Raji (cell line): Measurements from ENCODE around the gene CYLD.

ENCODE experiments used
- POLR2A ChIP-seq: IDR thresholded peaks from 2 replicates; pipeline ENCODE4 v1.6.1; 2011; ENCODE audit warnings: low read depth, low read length, control low read depth; ENCODE audit not compliant: insufficient read depth

CYLD gene

GRCh38 chr16:50743581-50744225, 1.8 kb downstream of the CYLD start:
- no peak for TF ChIP-seq POLR2A

- no peak for TF ChIP-seq POLR2A
Measured at GRCh38 chr16:50744881-50745280, 3.0 kb downstream of the CYLD start.

GRCh38 chr16:50745940-50746339, 4.1 kb downstream of the CYLD start:
- no peak for TF ChIP-seq POLR2A

GRCh38 chr16:50747207-50747956, 5.5 kb downstream of the CYLD start:
- TF ChIP-seq POLR2A, result no peak

GRCh38 chr16:50751528-50751927, 9.6 kb downstream of the CYLD start:
- TF ChIP-seq POLR2A, result no peak

- no peak for TF ChIP-seq POLR2A
Measured at GRCh38 chr16:50752471-50753235, 10.8 kb downstream of the CYLD start.

GRCh38 chr16:50756473-50756872, 14.6 kb downstream of the CYLD start:
- TF ChIP-seq POLR2A, result no peak

GRCh38 chr16:50761267-50761666, 19.4 kb downstream of the CYLD start:
- TF ChIP-seq POLR2A, result no peak

- no peak for TF ChIP-seq POLR2A
Measured at GRCh38 chr16:50762241-50762640, 20.4 kb downstream of the CYLD start.

GRCh38 chr16:50763211-50763610, 21.3 kb downstream of the CYLD start:
- no peak for TF ChIP-seq POLR2A

- TF ChIP-seq POLR2A, result no peak
Measured at GRCh38 chr16:50765260-50765659, 23.4 kb downstream of the CYLD start.

GRCh38 chr16:50765861-50766260, 24.0 kb downstream of the CYLD start:
- TF ChIP-seq POLR2A, result no peak

GRCh38 chr16:50767197-50767596, 25.3 kb downstream of the CYLD start:
- TF ChIP-seq POLR2A, result no peak

- no peak for TF ChIP-seq POLR2A
Measured at GRCh38 chr16:50771366-50771765, 29.5 kb downstream of the CYLD start.

GRCh38 chr16:50774405-50774804, 32.5 kb downstream of the CYLD start:
- TF ChIP-seq POLR2A, result no peak

GRCh38 chr16:50774960-50775359, 33.1 kb downstream of the CYLD start:
- TF ChIP-seq POLR2A, result no peak
